Stimulated activated naive CD8-positive, alpha-beta T cell treated with anti-CD3 and anti-CD28 coated beads, Interleukin-15, Interleukin-2, amounts not matched to agents 100 ng/mL and 50 ng/mL, for 24 hours (primary cell): Measurements from ENCODE around the gene CACHD1.

ENCODE experiments used
- H3K27ac Mint-ChIP-seq: one replicate; pipeline ENCODE4 v1.8.0; 2021; ENCODE audit warnings: mild to moderate bottlenecking, mixed read lengths
- H3K27me3 Mint-ChIP-seq: one replicate; pipeline ENCODE4 v1.8.0; 2021; ENCODE audit warnings: mixed read lengths
- H3K36me3 Mint-ChIP-seq: one replicate; pipeline ENCODE4 v1.8.0; 2021; ENCODE audit warnings: low read depth, mixed read lengths
- H3K4me1 Mint-ChIP-seq: one replicate; pipeline ENCODE4 v1.8.0; 2021; ENCODE audit warnings: low read depth, mixed read lengths
- H3K4me3 Mint-ChIP-seq: one replicate; pipeline ENCODE4 v1.8.0; 2021; ENCODE audit warnings: mild to moderate bottlenecking, mixed read lengths
- H3K9me3 Mint-ChIP-seq: one replicate; pipeline ENCODE4 v1.8.0; 2021; ENCODE audit warnings: mixed read lengths

CACHD1 gene

DNA sequence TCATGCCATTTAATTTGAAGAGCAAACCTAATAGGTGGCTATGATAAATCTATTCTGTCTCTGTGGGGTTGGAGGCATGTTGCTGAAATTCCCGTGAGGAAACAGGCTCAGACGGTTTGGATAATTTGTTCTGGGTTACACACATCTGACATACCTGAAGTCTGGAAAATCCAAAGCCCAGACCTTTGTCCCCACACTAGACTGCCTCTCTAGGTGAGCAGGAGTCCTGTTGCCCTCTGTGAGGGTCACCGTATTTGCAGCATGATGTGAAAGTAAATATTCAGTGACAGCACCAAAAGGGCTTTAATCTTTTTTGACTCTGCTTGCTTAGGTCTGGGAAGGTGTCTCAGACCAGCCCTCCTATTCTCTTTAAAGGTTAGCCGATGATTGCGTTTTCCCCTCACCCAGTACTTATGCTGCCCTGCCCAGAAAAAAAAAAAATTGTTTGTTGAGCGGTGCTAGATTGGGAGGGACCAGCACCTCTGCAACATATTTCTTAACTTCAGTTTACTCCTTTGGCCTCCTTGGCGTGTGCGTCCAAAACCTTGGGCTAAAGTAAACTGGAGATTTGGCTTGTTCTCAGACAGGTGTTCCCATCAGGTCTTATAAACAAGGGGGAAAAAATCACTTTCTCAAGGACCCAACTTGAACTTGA, 67.0 kb downstream of the CACHD1 start:
- Mint-ChIP-seq H3K4me3 (no peak overlapping the region), H3K27ac (no peak overlapping the region), H3K36me3 (peaks cover 3% of the 10 kb centered on the region), H3K9me3 (no peaks in the 10 kb centered on the region), H3K27me3 (no peaks in the 10 kb centered on the region), H3K4me1 (peaks cover 37% of the 10 kb centered on the region)

DNA sequence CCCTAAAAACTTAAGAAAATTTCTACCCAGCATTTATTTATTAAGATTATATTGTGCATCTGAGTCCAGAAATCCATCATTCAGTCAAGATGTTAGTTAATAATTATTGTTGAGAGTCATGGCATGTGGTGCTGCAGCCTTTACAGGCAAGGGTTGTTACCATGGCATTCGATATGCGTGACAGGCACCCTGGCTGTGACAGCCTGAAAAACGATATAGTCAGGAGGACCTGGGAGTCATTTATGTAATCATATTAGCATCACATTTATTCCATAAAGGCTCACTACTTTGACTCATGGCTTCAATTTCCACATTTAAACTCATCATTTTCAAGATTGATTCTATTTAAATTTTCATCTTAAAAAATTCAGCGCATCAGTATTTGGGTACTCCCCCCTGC, 68.0 kb downstream of the CACHD1 start:
- no peak overlapping the region for H3K4me3 Mint-ChIP-seq

DNA sequence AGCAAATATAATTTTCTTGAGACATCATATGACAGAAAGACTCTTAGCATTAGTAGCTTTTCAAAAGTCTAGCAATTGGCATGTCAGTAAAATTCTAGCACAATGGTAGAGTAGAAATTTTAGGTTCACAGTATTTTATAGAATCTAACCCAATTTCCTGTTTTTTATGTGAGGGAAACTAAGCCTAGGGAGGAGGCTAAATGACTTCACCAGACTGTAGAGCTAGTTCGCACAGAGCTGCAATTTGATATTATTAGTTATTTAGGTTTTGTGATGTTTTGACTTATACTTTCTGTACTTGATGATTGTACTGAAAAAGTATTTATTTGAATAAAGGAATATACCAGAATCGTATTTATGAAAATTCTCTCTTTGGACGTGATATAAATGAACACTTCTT, 68.5 kb downstream of the CACHD1 start:
- no peaks in the 10 kb centered on the region for H3K27me3 Mint-ChIP-seq
- peaks cover 3% of the 10 kb centered on the region for H3K36me3 Mint-ChIP-seq
- no peak overlapping the region for H3K27ac Mint-ChIP-seq
- no peak overlapping the region for H3K4me3 Mint-ChIP-seq
- H3K9me3 Mint-ChIP-seq = no peaks in the 10 kb centered on the region
- peaks cover 37% of the 10 kb centered on the region for H3K4me1 Mint-ChIP-seq

More for the DNA sequence above, 68.0 kb downstream of the CACHD1 start:
- no peaks in the 10 kb centered on the region for H3K9me3 Mint-ChIP-seq
- H3K36me3 Mint-ChIP-seq = peaks cover 3% of the 10 kb centered on the region
- H3K4me1 Mint-ChIP-seq = peaks cover 37% of the 10 kb centered on the region
- H3K27me3 Mint-ChIP-seq = no peaks in the 10 kb centered on the region
- H3K27ac Mint-ChIP-seq = no peak overlapping the region

DNA sequence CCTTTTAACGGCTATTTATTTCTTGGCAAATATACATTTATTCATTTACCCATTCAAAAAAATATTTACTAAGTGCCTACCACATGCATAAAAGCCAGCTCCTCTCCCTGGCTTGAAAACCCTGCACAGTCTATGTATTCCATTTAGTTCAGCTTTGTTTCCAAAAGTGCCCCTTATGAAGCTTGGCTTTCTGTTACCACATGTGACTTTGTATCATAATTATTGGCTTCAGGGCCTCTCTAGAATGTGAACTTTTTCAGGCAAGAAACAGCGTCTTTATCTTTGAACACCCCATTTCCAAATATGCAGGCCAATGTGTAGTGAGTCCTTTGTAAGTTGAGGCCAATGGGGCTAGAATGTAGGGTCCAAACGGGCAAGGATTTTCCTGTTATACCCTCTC, 69.4 kb downstream of the CACHD1 start:
- Mint-ChIP-seq H3K36me3 (peaks cover 2% of the 10 kb centered on the region), H3K27me3 (no peaks in the 10 kb centered on the region), H3K4me1 (peaks cover 41% of the 10 kb centered on the region), H3K9me3 (no peaks in the 10 kb centered on the region), H3K27ac (no peak overlapping the region), H3K4me3 (no peak overlapping the region)

DNA sequence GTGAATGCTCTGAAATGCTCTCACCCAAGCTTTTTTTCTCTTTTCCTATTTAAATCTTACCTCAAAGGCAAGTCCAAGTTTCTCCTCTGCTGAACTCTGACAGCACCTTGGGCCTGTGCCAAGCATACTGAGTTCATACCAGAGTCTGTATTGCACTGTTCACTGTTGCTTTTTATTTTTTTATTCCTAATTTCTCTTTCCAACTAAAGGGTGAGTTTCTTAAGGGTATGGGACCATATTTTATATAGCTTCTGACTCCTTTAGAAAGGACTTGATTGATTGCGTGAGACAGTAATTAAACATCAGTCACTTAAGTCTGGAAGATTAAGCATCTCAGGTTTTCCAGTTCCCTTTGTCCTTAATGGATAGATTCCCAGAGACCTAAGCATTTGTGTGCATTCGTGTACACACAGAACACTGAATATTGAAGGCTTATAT, 69.9 kb downstream of the CACHD1 start:
- peak overlapping the region; percentile 38 for H3K27ac Mint-ChIP-seq
- H3K4me3 Mint-ChIP-seq = peak overlapping the region; percentile 35
- no peaks in the 10 kb centered on the region for H3K9me3 Mint-ChIP-seq
- peaks cover 46% of the 10 kb centered on the region for H3K4me1 Mint-ChIP-seq
- H3K27me3 Mint-ChIP-seq = no peaks in the 10 kb centered on the region
- H3K36me3 Mint-ChIP-seq = no peaks in the 10 kb centered on the region

DNA sequence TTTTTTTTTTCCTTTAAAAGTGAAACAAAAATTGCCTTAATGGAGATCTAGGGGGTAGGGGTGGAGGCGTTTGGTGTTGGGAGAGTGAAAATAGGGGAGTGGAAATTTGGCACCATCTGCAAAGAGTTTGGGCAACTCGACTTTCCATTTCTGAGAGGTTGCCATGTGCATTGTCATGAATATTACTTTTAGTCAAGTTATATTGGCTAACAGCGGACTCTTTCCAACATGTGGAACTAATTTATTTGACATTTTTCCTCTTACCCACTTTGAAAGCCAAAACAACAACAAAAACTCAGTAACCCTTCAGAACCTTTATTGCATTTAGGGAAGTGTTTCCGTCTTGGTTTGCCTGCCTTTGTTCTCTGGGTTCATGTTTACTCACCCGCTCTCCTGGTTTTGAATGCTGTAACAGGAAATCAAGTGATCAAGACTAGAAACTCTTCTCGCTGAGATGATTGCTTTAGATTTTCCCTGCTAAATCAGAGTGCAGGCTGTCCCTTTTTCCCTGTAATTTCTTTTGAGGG, 70.4 kb downstream of the CACHD1 start:
- Mint-ChIP-seq H3K4me3 (peak overlapping the region; percentile 35), H3K9me3 (no peaks in the 10 kb centered on the region), H3K36me3 (no peaks in the 10 kb centered on the region), H3K4me1 (peaks cover 52% of the 10 kb centered on the region), H3K27ac (peak overlapping the region; percentile 38), H3K27me3 (no peaks in the 10 kb centered on the region)

DNA sequence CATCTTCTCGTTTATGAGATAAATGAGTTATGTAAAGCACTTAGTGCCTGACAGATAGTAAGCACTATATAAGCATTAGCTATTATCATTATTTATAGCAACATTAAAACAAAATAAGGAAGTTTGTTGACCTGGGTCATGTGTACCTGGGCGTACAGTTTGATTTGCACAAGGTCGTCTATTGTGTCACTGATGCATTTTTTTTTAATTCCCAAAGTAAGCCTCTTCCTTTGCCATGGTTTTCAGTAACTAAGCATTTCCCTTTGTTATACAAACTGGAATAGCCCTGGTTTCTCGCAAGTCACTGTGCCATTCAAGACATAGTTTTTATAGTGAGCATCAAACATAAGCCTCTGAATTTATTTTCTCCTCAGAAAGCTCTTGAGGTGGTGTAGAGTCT, 72.2 kb downstream of the CACHD1 start:
- H3K9me3 Mint-ChIP-seq = no peaks in the 10 kb centered on the region
- H3K27me3 Mint-ChIP-seq = no peaks in the 10 kb centered on the region
- H3K4me1 Mint-ChIP-seq = peaks cover 62% of the 10 kb centered on the region
- H3K36me3 Mint-ChIP-seq = no peaks in the 10 kb centered on the region
- H3K4me3 Mint-ChIP-seq = no peak overlapping the region
- H3K27ac Mint-ChIP-seq = no peak overlapping the region

DNA sequence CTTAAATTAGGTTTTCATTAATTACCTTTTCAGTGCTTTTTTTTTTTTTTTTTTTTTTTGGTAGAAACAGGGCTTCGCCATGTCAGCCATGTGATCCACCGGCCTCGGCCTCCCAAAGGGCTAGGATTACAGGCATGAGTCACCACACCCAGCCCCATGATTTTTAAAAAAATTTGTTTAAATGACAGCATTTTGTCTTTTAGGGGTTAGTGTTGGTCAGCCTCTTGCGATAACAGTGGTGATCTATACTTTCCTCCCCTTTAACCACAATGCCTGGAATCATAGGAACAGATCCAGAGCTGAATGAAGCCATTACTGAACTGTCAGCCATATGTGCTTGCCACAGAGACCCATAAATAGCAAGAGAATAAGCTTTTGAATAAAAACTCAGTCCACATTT, 73.9 kb downstream of the CACHD1 start:
- Mint-ChIP-seq H3K9me3 (no peaks in the 10 kb centered on the region), H3K27me3 (no peaks in the 10 kb centered on the region), H3K27ac (no peak overlapping the region), H3K4me1 (peaks cover 52% of the 10 kb centered on the region), H3K4me3 (no peak overlapping the region), H3K36me3 (no peaks in the 10 kb centered on the region)

DNA sequence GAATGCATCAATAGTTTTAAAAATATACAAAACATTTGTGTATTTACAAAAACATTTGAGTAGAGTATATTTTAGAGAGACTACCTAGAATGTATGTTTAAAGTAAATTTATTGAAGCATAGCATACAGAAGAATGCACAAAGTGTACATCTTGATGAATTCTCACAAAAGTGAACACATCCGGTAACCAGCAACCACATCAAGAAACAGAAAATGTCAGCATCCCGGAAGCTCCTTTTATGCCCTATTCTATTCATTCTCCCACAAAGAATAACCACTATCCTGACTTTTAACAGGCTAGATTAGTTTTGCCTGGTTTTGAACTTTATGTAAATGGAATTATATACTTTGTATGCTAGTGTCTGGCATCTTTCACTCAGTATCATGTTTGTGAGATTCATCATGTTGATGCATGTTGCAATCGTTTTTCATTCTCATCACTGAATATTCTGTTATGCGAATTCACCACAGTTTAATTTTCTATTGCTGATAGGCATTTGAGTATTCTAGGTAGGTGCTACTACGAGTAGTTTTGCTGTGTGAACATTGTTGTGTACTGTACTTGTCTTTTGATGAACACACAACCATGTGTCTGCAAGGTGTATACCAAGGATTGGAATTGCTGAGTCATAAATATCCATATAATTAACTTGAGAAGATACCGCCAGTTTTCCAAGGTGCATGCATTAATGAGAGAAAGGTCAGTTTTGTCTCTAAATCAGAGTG, 75.4 kb downstream of the CACHD1 start:
- no peaks in the 10 kb centered on the region for H3K27me3 Mint-ChIP-seq
- peaks cover 51% of the 10 kb centered on the region for H3K4me1 Mint-ChIP-seq
- no peaks in the 10 kb centered on the region for H3K9me3 Mint-ChIP-seq
- no peak overlapping the region for H3K27ac Mint-ChIP-seq
- no peak overlapping the region for H3K4me3 Mint-ChIP-seq
- H3K36me3 Mint-ChIP-seq = no peaks in the 10 kb centered on the region

DNA sequence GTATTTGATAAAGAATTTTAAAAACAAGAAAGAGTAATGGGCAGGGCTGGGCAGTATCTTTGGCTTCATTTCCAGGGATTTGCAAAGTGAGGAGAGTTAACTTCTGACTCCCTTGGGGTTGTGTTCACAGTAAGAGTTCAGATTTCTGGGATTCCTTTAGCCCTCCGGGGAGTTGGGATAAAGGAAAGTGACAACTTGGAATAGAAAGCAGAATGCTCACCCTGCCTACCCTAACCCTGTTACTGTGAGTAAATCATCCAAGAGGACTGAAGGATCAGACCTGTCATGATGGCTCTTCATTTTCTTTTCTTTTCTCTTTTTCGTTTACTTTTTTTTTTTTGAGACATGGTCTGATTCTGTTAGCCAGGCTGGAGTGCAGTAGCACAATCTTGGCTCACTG, 76.1 kb downstream of the CACHD1 start:
- Mint-ChIP-seq H3K27ac (no peak overlapping the region), H3K36me3 (no peaks in the 10 kb centered on the region), H3K4me1 (peaks cover 51% of the 10 kb centered on the region), H3K27me3 (no peaks in the 10 kb centered on the region), H3K9me3 (no peaks in the 10 kb centered on the region), H3K4me3 (no peak overlapping the region)

DNA sequence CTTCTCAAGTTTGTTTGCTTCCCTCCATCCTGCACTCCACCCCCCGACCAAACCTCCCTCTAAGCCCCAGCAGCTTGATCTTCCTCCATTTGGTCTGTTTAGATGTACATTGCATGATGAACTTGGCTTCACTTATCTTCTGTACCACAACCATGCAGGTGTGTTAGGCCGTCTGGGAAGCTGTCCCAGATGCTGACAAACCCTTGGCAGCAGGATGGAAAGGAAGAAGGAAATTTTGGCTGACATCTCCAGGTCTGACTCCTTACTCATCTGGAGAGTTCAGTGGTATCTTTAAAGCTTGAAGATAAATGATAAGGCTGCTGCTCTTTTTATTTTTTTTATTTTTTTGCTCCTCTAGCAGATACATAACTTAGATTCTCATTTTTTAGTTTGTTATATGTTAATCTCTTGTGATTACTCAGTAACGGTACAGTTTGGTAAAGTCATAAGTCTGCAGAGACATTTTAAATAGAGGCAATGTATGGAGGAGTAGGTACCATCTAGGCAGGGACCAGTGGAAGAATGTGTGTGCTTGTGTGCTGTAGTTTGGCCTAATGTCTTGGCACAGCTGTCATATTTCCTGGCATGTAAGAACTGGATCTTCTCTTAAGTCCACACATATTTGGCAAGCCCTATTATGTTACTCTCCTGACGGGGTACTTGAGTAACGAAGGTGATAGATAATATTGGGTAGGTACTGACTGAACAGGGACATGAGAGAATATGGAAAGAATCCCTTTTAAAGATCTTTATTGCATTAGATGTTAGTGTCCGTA, 79.7 kb downstream of the CACHD1 start:
- no peaks in the 10 kb centered on the region for H3K9me3 Mint-ChIP-seq
- H3K27ac Mint-ChIP-seq = no peak overlapping the region
- peaks cover 45% of the 10 kb centered on the region for H3K4me1 Mint-ChIP-seq
- no peaks in the 10 kb centered on the region for H3K36me3 Mint-ChIP-seq
- no peaks in the 10 kb centered on the region for H3K27me3 Mint-ChIP-seq
- no peak overlapping the region for H3K4me3 Mint-ChIP-seq

DNA sequence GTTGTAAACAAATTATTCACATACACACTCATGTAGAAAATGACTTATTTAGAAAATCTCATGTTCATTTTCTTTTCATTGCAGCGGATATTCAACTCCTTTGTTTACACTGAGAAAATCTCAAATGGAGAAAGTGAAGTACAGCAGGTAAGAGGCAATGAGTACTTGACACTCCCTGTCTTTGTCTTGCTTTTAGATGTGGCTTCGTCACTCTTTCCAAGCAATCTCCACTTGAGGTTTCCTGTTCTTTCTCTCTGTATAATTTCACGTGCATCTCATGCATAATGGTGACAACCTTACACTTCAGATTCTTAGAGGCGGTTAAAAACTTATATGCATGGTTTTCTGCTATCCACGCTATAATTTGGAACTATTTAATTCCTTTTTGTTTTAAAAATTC, 80.6 kb downstream of the CACHD1 start:
- Mint-ChIP-seq H3K27ac (peak overlapping the region; percentile 3), H3K27me3 (no peaks in the 10 kb centered on the region), H3K4me1 (peaks cover 36% of the 10 kb centered on the region), H3K4me3 (no peak overlapping the region), H3K36me3 (no peaks in the 10 kb centered on the region), H3K9me3 (no peaks in the 10 kb centered on the region)

DNA sequence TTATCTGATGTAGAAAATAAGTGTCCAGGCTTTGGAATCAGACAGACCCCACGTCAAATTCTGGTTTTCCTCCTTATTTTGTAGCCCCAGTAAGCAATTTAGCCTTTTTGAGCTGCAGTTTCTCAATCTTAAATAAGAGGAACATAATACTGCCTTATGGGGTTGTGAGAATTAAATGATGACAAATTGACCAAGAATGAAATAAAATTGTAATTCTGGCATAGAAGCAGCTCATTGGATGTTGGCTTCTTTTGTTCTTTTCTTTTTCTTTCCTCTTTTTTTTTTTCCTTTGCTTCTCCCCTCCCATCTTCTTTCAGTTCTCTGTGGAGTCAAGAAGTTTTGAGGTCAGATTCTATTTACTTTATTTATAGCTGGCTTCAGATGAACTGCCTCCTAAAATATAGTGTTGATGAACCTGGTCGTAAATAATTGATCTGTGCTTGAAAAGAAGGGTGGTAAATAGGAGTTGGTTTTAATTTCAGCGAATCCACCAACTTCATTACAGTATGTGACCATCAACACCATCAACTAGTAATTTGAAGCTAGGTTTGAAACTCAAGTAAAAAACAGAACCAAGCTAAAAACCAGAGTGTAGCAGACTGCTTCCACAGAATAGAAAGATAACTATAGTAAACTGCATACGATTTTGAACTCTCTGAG, 81.1 kb downstream of the CACHD1 start:
- Mint-ChIP-seq H3K9me3 (no peaks in the 10 kb centered on the region), H3K36me3 (no peaks in the 10 kb centered on the region), H3K4me3 (no peak overlapping the region), H3K27ac (peak overlapping the region; percentile 3), H3K27me3 (peaks cover 5% of the 10 kb centered on the region), H3K4me1 (peaks cover 31% of the 10 kb centered on the region)

DNA sequence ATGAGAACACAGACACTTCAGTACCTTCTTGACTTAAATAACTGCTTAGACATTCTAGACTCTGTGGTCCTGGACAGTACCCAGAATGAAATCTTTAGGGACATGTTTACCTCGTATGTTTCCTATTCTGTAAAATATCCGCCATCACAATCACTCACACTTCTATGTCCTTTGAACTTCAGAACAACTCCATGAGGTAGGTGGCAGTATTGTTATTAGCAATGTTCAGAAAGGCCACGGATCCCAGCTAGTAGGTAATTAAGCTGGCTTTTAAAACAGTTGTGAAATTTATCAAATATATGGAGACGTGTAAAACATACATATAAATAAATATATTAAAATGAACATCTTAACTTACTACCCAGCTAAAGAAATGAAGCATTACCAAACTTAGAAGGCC, 83.4 kb downstream of the CACHD1 start:
- Mint-ChIP-seq H3K4me1 (peaks cover 28% of the 10 kb centered on the region), H3K27ac (no peak overlapping the region), H3K9me3 (no peaks in the 10 kb centered on the region), H3K36me3 (no peaks in the 10 kb centered on the region), H3K4me3 (no peak overlapping the region), H3K27me3 (peaks cover 5% of the 10 kb centered on the region)

DNA sequence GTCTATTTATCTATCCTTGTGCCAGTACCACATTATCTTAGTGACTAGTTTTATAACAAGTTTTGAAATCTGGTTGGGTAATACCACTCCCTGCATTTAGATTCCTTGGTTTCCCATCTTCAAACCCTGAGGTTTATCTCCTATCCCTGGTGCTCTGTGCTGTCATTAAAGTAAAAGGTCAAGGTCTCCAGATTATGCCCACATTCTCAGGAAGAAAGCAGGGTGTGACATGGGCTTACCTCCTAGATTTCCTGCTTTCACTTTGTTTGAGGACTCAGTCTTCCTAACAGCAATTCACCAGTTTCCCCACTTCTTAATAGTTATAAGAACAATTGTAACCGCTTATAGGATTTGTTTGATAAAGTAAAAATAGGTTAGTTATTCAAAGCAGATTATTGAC, 86.0 kb downstream of the CACHD1 start:
- Mint-ChIP-seq H3K4me3 (no peak overlapping the region), H3K4me1 (peaks cover 8% of the 10 kb centered on the region), H3K27me3 (peaks cover 5% of the 10 kb centered on the region), H3K9me3 (no peaks in the 10 kb centered on the region), H3K27ac (no peak overlapping the region), H3K36me3 (no peaks in the 10 kb centered on the region)
